Germinal center (tissue), 1 donor: Measurements from ENCODE around the gene CLDN34.

Source experiments
- DNase-seq: peaks from one replicate; pipeline ENCODE4 v3.0.0; 2012; ENCODE audit warnings: mixed read lengths, low spot score

Gene CLDN34

GRCh38 chrX:10016519-10017132, 49.5 kb downstream of the CLDN34 start:
- DNase-seq: no peak

- DNase-seq: no peak
These were observed 50.7 kb downstream of the CLDN34 start for GRCh38 chrX:10017872-10018271.
